GM18511 (cell line): Measurements from ENCODE around the gene ZNF518A.
"Not testable (repeated sequence)": the region's sequence is repeated elsewhere in the genome, so short reads cannot be mapped to it uniquely, and the experiment has no call there.

ENCODE experiments used
- ATAC-seq: cut with Tn5 transposase; IDR thresholded peaks from one replicate; pipeline ENCODE4 v1.9.1; 2021; ENCODE audit warnings: mild to moderate bottlenecking, moderate library complexity; ENCODE audit not compliant: unreplicated experiment

The ZNF518A gene

GRCh38 chr10:96131621-96132020 is 1.5 kb downstream of the ZNF518A start:
- no peak for ATAC-seq

DNA sequence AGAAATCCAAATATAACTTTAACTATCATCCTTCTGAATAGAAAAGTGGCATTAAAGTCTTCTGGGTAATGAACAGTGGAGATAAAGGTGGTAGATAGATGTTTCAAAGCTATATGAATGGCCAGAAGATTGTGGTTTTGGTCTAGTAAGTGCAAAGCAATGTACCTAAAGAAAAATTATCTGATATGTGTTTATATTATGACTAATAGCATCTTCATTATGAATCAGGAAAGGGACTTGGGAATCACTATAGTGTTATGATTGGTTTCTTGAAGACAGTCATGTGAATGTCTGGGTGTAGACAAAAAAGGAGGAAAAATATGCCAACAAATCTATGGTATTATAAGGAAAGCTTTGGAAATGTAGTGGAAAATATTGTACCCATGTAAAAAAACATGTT is 3.0 kb downstream of the ZNF518A start:
- ATAC-seq: no peak

DNA sequence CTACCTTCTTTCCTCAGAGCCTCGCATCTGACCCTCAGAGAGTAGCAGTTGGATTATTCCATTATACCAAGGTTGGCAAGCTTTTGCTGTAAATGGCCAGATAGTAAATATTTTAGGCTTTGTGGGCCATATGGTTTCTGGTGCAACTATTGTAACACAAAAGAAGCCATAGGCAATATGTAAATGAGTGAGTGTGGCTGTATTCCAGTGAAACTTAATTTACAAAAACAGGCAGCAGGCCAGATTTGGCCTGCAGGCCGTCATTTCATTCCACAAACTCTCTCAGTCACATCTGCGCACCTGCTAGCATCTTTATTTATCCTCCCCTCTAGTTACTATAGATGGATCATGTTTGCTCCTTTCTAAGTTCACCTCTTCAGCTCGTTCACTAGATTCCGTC is 6.7 kb downstream of the ZNF518A start:
- no peak for ATAC-seq

- ATAC-seq: no peak
These were observed 7.5 kb downstream of the ZNF518A start for GRCh38 chr10:96137567-96137966.

DNA sequence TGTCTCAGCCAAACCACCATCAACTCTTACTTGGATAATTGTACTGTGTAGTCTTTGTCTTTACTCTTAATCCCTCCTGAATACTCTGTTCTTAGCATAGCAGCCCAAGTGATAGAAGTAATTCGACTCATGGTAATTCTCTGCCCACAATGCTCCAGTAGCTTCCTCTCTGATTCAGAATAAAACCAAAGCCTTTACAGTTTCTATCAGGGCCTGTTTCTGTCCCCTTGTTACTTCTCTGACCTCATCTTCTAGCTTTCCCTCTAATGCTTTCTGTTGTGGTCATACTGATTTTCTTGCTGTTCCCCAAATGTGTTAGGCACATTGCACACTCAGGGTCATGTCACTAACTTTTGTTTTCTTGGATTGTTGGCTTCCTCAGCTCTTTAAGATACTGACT is 8.0 kb downstream of the ZNF518A start:
- ATAC-seq: peak; percentile 96

DNA sequence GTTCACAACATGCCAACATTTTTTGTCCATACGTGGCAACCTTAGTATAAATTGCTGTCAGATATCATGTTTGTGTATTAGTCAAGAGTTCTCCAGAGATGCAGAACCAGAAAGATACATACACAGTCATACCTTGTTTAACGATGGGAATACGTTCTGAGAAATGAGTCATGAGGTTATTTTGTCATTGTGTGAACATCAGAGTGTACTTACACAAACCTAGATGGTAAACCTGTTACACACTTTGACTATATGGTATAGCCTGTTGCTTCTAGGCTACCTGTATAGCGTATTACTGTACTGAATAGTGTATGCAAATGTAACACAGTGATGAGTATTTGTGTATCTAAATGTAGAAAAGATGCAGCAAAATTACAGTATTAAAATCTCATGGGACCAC is 22.3 kb downstream of the ZNF518A start:
- ATAC-seq: no peak

DNA sequence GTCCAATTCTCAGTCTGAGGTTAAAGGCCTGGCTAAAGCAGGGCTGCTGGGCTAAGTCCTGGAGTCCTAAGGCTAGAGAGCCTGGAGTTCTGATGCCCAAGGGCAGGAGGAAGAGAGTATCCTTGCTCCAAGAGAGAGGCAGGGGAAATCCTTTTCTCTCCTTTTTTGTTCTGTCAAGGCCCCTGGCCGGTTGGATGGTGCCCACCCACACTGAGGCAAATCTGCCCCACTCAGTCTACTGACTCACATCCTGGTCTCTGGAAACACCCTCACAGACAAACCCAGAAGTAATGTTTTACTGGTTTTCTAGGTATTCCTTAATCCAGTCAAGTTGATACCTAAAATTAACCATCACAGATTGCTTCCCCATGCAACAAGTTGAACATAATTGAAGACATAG is 23.0 kb downstream of the ZNF518A start:
- no peak for ATAC-seq

GRCh38 chr10:96165726-96166125 is 35.6 kb downstream of the ZNF518A start:
- ATAC-seq: no peak

DNA sequence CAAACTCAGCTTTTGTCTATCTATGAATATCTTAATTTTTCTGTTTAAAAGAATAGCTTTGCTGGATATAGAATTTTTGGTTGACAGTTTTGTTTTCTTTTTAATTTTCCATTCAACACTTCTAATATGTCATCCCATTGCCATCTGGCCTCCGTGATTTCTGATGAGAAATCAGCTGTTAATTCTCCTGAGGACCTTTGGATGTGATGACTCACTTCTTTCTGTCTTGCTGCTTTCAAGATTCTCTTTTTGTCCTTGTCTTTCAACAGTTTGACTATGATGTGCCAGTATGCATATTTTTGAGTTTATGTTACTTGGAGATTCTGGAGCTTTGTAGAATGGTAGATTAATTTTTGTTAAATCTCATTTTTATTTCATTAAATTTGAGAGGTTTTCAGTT is 38.4 kb downstream of the ZNF518A start:
- no peak for ATAC-seq

GRCh38 chr10:96170230-96170629 is 40.1 kb downstream of the ZNF518A start:
- ATAC-seq: no peak

DNA sequence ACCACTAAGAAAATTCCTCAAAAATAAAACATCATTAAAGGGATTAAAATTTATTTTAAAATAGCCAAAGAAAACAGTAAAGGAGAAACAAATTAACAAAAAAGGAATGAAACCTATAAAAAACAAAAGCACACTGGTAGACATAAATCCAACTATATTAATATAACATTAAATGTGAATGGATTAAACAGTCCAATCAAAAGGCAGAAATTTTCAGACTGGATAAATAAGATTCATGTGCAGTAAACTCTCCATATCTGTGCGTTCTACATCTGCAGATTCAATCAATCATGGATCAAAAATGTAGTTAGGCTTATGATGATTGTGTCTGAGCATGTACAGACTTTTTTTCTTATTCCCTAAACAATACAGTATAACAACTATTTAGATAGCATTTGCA is 42.6 kb downstream of the ZNF518A start:
- ATAC-seq: no peak

DNA sequence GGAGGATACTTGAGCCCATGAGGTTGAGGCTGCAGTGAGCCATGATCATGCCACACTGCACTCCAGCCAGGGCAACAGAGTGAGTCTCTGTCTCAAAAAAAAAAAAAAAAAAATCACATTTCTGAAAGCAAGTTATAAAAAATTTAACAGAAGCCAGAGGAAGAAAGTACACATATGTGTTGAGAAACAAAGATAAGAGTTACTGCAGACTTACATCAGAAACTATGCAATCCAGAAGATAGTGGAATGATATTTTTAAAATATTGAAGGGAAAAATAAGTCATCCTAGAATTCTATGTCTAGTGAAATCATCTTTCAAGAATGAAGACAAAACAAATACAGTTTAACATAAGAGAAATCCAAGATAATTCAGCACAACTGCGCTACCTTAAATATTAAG is 46.9 kb downstream of the ZNF518A start:
- ATAC-seq: no peak

DNA sequence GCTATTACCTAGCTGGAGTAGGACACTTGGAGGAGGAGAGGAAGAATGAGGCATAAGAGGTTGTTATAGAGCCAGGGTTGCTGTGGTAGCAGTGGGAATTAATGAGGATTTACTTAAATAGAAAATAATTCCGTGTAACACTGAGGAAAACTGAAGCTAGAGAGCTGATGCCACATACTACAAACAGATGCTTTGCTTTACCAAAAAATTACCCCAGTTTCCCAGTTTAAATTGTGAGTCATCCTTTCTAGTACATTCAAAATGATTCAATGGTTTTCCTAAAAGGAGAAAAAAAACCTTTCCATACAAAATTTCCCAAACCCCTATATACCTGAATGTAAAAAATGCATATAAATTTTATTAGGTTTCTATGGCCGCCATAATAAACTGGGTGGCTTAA is 58.3 kb downstream of the ZNF518A start:
- no peak for ATAC-seq

DNA sequence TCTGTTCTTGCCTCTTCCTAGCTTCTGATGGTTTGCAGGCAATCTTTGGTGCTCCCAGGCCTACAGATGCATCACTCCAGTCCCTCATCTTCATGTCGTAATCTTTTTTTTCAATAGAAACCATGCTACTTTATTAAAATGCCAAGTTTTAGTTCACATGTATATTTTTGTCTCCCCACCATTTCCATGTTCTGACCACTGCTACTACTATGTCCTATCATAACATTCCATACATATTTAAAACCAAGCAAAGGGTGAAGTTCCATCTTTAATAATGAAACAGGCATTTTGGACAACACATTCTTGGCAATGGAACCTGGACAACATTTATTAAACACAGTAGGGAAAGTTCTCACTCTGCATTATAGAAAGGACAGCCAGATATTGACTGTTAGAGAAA is 58.8 kb downstream of the ZNF518A start:
- ATAC-seq: no peak

DNA sequence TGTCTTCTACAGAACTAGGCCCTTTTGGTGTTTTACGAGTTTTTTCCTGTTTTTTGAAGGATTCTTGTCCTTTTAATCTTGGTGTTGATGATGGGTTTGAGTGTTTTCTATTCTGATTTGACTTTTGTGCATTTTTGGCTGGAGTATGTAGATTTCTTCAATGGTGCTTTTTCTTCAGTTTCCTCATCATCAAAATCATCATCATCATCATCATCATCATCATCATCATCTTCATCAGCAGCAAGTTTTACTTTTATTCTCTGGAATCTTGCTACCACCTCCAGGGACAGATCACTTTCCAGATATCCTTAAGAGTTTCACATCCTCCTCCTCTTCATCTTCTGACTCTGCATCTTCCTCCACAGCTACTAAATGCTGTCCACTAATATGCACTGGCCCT is 59.4 kb downstream of the ZNF518A start:
- not testable (repeated sequence) for ATAC-seq

DNA sequence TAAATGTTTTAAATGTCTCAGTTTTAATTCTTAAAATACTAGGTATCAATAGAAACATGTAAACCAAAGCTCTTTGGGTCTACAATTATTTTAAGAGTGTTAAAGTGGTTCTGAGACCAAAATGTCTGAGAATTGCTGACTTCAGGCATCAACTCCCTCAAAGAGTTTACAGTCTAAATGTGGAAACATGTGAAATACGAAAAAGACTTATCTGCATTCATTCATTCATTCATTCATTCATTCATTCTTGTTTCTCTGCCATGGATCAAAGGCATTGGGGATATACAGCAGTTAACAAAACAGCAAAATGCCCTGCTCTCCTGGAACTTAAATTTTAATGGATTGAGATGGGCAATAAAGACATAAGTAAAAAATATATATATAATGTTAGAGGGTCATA is 71.4 kb downstream of the ZNF518A start:
- ATAC-seq: no peak

GRCh38 chr10:96205580-96205979 is 75.5 kb downstream of the ZNF518A start:
- no peak for ATAC-seq

- peak; percentile 72 for ATAC-seq
These were observed 78.2 kb downstream of the ZNF518A start for GRCh38 chr10:96208271-96208670.

DNA sequence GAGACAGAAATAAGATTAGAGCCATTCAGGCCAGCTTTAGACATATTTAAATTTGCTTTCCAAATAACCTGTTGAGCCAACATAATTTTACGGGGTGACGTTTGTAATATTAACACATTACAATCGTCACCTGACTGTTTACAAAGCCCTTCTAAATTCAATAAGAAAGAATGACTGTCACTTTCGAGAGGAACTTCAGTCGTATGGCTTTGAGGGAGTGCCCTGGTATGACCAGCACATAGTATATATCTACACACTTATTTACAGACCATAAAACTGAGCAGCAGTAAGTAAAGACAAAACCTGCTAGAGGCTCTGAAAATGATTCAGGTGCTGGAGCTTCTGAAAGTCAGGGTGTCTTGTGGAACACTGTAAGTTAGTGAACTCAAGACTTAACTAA is 78.8 kb downstream of the ZNF518A start:
- ATAC-seq: no peak

DNA sequence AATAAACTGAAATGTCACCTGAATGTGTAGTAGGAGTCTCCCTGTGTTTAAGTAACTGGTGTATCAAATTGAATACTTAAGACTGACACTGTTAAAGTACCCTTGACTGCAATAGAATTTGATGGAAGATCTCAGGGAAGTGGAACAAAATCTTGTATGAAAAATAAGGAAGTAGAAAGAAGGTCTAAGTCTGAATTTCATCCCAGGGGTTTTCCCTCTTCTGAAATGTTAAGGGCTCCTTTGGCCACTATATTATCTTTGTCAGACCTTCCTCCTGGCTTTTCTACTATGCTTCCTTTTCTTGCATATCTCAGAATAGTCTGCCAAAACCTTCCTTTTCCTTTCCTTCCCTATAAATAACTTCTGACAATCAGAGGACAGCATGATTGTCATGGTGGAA is 81.7 kb downstream of the ZNF518A start:
- ATAC-seq: no peak

DNA sequence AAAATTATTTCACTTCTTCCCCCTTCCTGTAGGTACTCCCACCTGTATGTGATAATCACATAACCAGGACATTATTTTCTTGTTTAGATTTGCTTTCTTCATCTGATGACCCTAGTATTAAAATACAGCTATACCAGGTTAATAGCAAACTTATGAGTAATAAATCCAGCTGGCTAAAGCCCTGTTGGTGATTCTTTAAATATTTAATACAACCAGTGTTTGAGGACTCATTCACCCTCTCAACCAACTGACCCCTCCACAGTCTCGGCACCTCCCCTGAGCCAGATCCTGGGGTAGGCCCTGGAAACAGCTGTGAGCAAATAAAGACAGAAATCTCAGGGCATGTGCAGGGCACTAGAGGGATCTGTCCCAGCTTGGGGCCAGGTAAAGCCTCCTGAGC is 82.8 kb downstream of the ZNF518A start:
- no peak for ATAC-seq
